ENCODE measurements around the gene MOGAT3.

- TF ChIP-seq EZH2 (IDR thresholded peaks at IDR 0.05; ENCODE audit: borderline replicate concordance, low read length) (no peak), CTCF (IDR thresholded peaks at IDR 0.05; ENCODE audit: low read length) (no peak)
These were observed 40.9 kb upstream of the MOGAT3 start for GRCh38 chr7:101241443-101242349.

Data from OCI-LY1 (cell line).